Ascending aorta (tissue), 2 donors: ENCODE measurements around the gene HADHA. TPM values are rescaled to one million over a fixed set of nuclear protein-coding genes. Genes with fewer than 3 reads are reported as not detected.
A peak's percentile ranks its signal among the peaks of the same experiment; 100 is the strongest.

ENCODE experiments used
- DNase-seq, 2 donors: peaks; one replicate each; pipeline ENCODE4 v3.0.0-alpha.2; 2019; ENCODE audit warnings: low spot score in 2 of 2
- H3K27ac ChIP-seq, 2 donors: fragments of 200-600 bp; sonication (generic); one replicate each; pipeline ENCODE4 v1.5.1; 2016 to 2017; ENCODE audit warnings: mild to moderate bottlenecking in 1 of 2
- H3K27me3 ChIP-seq: fragments of 200-600 bp; sonication (generic); one replicate; pipeline ENCODE4 v1.5.1; 2017
- H3K36me3 ChIP-seq, 2 donors: fragments of 200-600 bp; sonication (generic); one replicate each; pipeline ENCODE4 v1.5.1; 2016
- H3K4me1 ChIP-seq, 2 donors: fragments of 200-600 bp; sonication (generic); one replicate each; pipeline ENCODE4 v1.5.1; 2016 to 2017; ENCODE audit warnings: mild to moderate bottlenecking in 1 of 2
- H3K4me3 ChIP-seq, 2 donors: fragments of 200-600 bp; sonication (generic); one replicate each; pipeline ENCODE4 v1.5.1; 2016 to 2017; ENCODE audit warnings: mild to moderate bottlenecking in 1 of 2
- H3K9me3 ChIP-seq, 2 donors: fragments of 200-600 bp; sonication (generic); one replicate each; pipeline ENCODE4 v1.5.1; 2016
- CTCF ChIP-seq, 3 experiments: fragments of 200-600 bp in 2 of 3; fragments of 450-650 bp in 1 of 3; sonication (generic) in 2 of 3; IDR thresholded peaks; one replicate each; pipeline ENCODE4 v1.5.1; 2016 to 2019; ENCODE audit warnings: antibody characterized with exemption in 3 of 3, mild to moderate bottlenecking in 1 of 3, moderate library complexity in 1 of 3
- intact Hi-C: fragments of 100-400 bp; cut with DNase I; formaldehyde crosslinking; loops from one replicate; pipeline ENCODE4 v1.15.1; 2023
- total RNA-seq: library from RNA; depleted of rRNA; stranded (reverse); fragments of >200 nt; gene quantifications from one replicate; pipeline ENCODE4 v1.1.0, GENCODE V29; 2016

Gene HADHA
- total RNA-seq, 1 donor from 2014 or later: 49.5 TPM

- intact Hi-C loops: no loop called here
- Histone ChIP-seq H3K27ac (no peak overlapping the region), H3K4me1 (peaks cover 4 to 13% of the 10 kb centered on the region in 2 donors), H3K27me3 (peaks cover 15% of the 10 kb centered on the region), H3K36me3 (no peaks in the 10 kb centered on the region), H3K4me3 (no peak overlapping the region), H3K9me3 (no peaks in the 10 kb centered on the region)
- DNase-seq: peak in 1 of 2 donors; percentile 50
- TF ChIP-seq CTCF (IDR thresholded peaks at IDR 0.05): no peak
Measured at GRCh38 chr2:26177122-26177521, 67.3 kb downstream of the HADHA start.

- H3K36me3 ChIP-seq: no peaks in the 10 kb centered on the region
- H3K27ac ChIP-seq: no peak overlapping the region
- TF ChIP-seq CTCF (IDR thresholded peaks at IDR 0.05): no peak
- H3K4me1 ChIP-seq: peaks cover 4 to 13% of the 10 kb centered on the region in 2 donors
- intact Hi-C loops: no loop called here
- H3K9me3 ChIP-seq: no peaks in the 10 kb centered on the region
- peak in 1 of 2 donors; percentile 48 for DNase-seq
- H3K4me3 ChIP-seq: no peak overlapping the region
- peaks cover 15% of the 10 kb centered on the region for H3K27me3 ChIP-seq
Measured at GRCh38 chr2:26176279-26176615, 68.2 kb downstream of the HADHA start.

- Histone ChIP-seq H3K36me3 (no peaks in the 10 kb centered on the region), H3K9me3 (no peaks in the 10 kb centered on the region), H3K4me3 (no peak overlapping the region), H3K27ac (no peak overlapping the region), H3K4me1 (peaks cover 4 to 13% of the 10 kb centered on the region in 2 donors), H3K27me3 (peaks cover 15% of the 10 kb centered on the region)
- intact Hi-C loops: no loop called here
- no peak for TF ChIP-seq CTCF (IDR thresholded peaks at IDR 0.05)
- DNase-seq: peak in 1 of 2 donors; percentile 53
Measured at GRCh38 chr2:26175466-26176278, 68.8 kb downstream of the HADHA start.

- DNase-seq: peak in 1 of 2 donors; percentile 61
- peaks cover 4 to 13% of the 10 kb centered on the region in 2 donors for H3K4me1 ChIP-seq
- no peak for TF ChIP-seq CTCF (IDR thresholded peaks at IDR 0.05)
- intact Hi-C loops: no loop called here
- H3K27me3 ChIP-seq: peaks cover 15% of the 10 kb centered on the region
- no peaks in the 10 kb centered on the region for H3K36me3 ChIP-seq
- H3K27ac ChIP-seq: no peak overlapping the region
- no peaks in the 10 kb centered on the region for H3K9me3 ChIP-seq
- H3K4me3 ChIP-seq: no peak overlapping the region
Measured at GRCh38 chr2:26174691-26175465, 69.6 kb downstream of the HADHA start.

GRCh38 chr2:26173776-26174482 is 70.5 kb downstream of the HADHA start:
- H3K27me3 ChIP-seq: peaks cover 15% of the 10 kb centered on the region
- intact Hi-C loops: no loop called here
- TF ChIP-seq CTCF (IDR thresholded peaks at IDR 0.05): no peak
- no peaks in the 10 kb centered on the region for H3K36me3 ChIP-seq
- no peak overlapping the region for H3K27ac ChIP-seq
- no peaks in the 10 kb centered on the region for H3K9me3 ChIP-seq
- peak in 1 of 2 donors; percentile 47 for DNase-seq
- peaks cover 4 to 9% of the 10 kb centered on the region in 2 donors for H3K4me1 ChIP-seq
- H3K4me3 ChIP-seq: peak overlapping the region; percentile 54 to 63
